ENCODE data around the gene SCMH1.

Gene SCMH1

GRCh38 chr1:41278076-41278475 is 36.0 kb upstream of the SCMH1 start:
- no peaks in the 10 kb centered on the region for H3K36me3 ChIP-seq (ENCODE audit: low read depth)
- no peaks in the 10 kb centered on the region for H3K4me1 ChIP-seq (ENCODE audit: insufficient read depth, poor library complexity, severe bottlenecking)
- H3K27ac ChIP-seq (ENCODE audit: poor library complexity, severe bottlenecking), result no peak overlapping the region
- ATAC-seq (ENCODE audit: low read depth) (no peak), DNase-seq (ENCODE audit: low spot score) (no peak)
- H3K27me3 ChIP-seq (ENCODE audit: insufficient read depth, poor library complexity, severe bottlenecking), result no peaks in the 10 kb centered on the region
- no peaks in the 10 kb centered on the region for H3K9me3 ChIP-seq (ENCODE audit: severe bottlenecking)
- H3K4me3 ChIP-seq (ENCODE audit: severe bottlenecking), result no peak overlapping the region
- no peak for TF ChIP-seq CTCF (IDR thresholded peaks at IDR 0.05; ENCODE audit: poor library complexity, severe bottlenecking)

- no peak overlapping the region for H3K4me3 ChIP-seq (ENCODE audit: severe bottlenecking)
- no peaks in the 10 kb centered on the region for H3K9me3 ChIP-seq (ENCODE audit: severe bottlenecking)
- H3K27ac ChIP-seq (ENCODE audit: poor library complexity, severe bottlenecking), result no peak overlapping the region
- no peak for TF ChIP-seq CTCF (IDR thresholded peaks at IDR 0.05; ENCODE audit: poor library complexity, severe bottlenecking)
- H3K4me1 ChIP-seq (ENCODE audit: insufficient read depth, poor library complexity, severe bottlenecking), result no peaks in the 10 kb centered on the region
- no peaks in the 10 kb centered on the region for H3K36me3 ChIP-seq (ENCODE audit: low read depth)
- DNase-seq (ENCODE audit: low spot score) (no peak), ATAC-seq (ENCODE audit: low read depth) (no peak)
- no peaks in the 10 kb centered on the region for H3K27me3 ChIP-seq (ENCODE audit: insufficient read depth, poor library complexity, severe bottlenecking)
These were observed 35.4 kb upstream of the SCMH1 start for GRCh38 chr1:41277371-41277975.

GRCh38 chr1:41275831-41276230 is 33.7 kb upstream of the SCMH1 start:
- no peaks in the 10 kb centered on the region for H3K9me3 ChIP-seq (ENCODE audit: severe bottlenecking)
- no peak for ATAC-seq (ENCODE audit: low read depth)
- H3K27ac ChIP-seq (ENCODE audit: poor library complexity, severe bottlenecking), result no peak overlapping the region
- H3K36me3 ChIP-seq (ENCODE audit: low read depth), result no peaks in the 10 kb centered on the region
- no peak for TF ChIP-seq CTCF (IDR thresholded peaks at IDR 0.05; ENCODE audit: poor library complexity, severe bottlenecking)
- no peak overlapping the region for H3K4me3 ChIP-seq (ENCODE audit: severe bottlenecking)
- no peaks in the 10 kb centered on the region for H3K27me3 ChIP-seq (ENCODE audit: insufficient read depth, poor library complexity, severe bottlenecking)
- H3K4me1 ChIP-seq (ENCODE audit: insufficient read depth, poor library complexity, severe bottlenecking), result no peaks in the 10 kb centered on the region
- DNase-seq (ENCODE audit: low spot score), result no peak

GRCh38 chr1:41274752-41275545 is 32.8 kb upstream of the SCMH1 start:
- TF ChIP-seq CTCF (IDR thresholded peaks at IDR 0.05; ENCODE audit: poor library complexity, severe bottlenecking), result no peak
- Histone ChIP-seq H3K4me1 (ENCODE audit: insufficient read depth, poor library complexity, severe bottlenecking) (no peaks in the 10 kb centered on the region), H3K4me3 (ENCODE audit: severe bottlenecking) (no peak overlapping the region), H3K36me3 (ENCODE audit: low read depth) (no peaks in the 10 kb centered on the region), H3K9me3 (ENCODE audit: severe bottlenecking) (no peaks in the 10 kb centered on the region), H3K27me3 (ENCODE audit: insufficient read depth, poor library complexity, severe bottlenecking) (no peaks in the 10 kb centered on the region), H3K27ac (ENCODE audit: poor library complexity, severe bottlenecking) (no peak overlapping the region)
- DNase-seq (ENCODE audit: low spot score), result no peak
- ATAC-seq (ENCODE audit: low read depth), result no peak

- Histone ChIP-seq H3K27ac (ENCODE audit: poor library complexity, severe bottlenecking) (no peak overlapping the region), H3K27me3 (ENCODE audit: insufficient read depth, poor library complexity, severe bottlenecking) (no peaks in the 10 kb centered on the region), H3K4me3 (ENCODE audit: severe bottlenecking) (no peak overlapping the region), H3K36me3 (ENCODE audit: low read depth) (no peaks in the 10 kb centered on the region), H3K9me3 (ENCODE audit: severe bottlenecking) (no peaks in the 10 kb centered on the region), H3K4me1 (ENCODE audit: insufficient read depth, poor library complexity, severe bottlenecking) (no peaks in the 10 kb centered on the region)
- DNase-seq (ENCODE audit: low spot score) (no peak), ATAC-seq (ENCODE audit: low read depth) (no peak)
- TF ChIP-seq CTCF (IDR thresholded peaks at IDR 0.05; ENCODE audit: poor library complexity, severe bottlenecking), result no peak
These were observed 30.5 kb upstream of the SCMH1 start for GRCh38 chr1:41272601-41273000.

Measured in RWPE2 (cell line).